Activated naive CD4-positive, alpha-beta T cell treated with anti-CD3 and anti-CD28 coated beads, Interleukin-2, amount 10 ng/mL, durations not matched to agents 5 hours and 36 hours (primary cell): ENCODE results near the gene FARP1. TPM values are rescaled to one million over a fixed set of nuclear protein-coding genes. Genes with fewer than 3 reads are reported as not detected.

Source experiments
- microRNA-seq: library from miRNA; unstranded; fragments of <30 nt; microRNA quantifications from one replicate; pipeline ENCODE4 v1.2.0, GENCODE V29; 2022; ENCODE audit warnings: borderline microRNAs expressed, borderline replicate concordance
- total RNA-seq, 2 experiments: library from RNA; stranded (reverse); gene quantifications; one replicate each; pipeline ENCODE4 v1.2.3, GENCODE V29; 2021

FARP1 gene
- 1 to 10 TPM; 1.1 to 1.2 TPM for total RNA-seq

GRCh38 chr13:98142380-98143156, at the start of gene FARP1:
FARP1 (plus strand) TSS chr13:98143094; CDS start chr13:98213243, 70,149 bp downstream.

DNA sequence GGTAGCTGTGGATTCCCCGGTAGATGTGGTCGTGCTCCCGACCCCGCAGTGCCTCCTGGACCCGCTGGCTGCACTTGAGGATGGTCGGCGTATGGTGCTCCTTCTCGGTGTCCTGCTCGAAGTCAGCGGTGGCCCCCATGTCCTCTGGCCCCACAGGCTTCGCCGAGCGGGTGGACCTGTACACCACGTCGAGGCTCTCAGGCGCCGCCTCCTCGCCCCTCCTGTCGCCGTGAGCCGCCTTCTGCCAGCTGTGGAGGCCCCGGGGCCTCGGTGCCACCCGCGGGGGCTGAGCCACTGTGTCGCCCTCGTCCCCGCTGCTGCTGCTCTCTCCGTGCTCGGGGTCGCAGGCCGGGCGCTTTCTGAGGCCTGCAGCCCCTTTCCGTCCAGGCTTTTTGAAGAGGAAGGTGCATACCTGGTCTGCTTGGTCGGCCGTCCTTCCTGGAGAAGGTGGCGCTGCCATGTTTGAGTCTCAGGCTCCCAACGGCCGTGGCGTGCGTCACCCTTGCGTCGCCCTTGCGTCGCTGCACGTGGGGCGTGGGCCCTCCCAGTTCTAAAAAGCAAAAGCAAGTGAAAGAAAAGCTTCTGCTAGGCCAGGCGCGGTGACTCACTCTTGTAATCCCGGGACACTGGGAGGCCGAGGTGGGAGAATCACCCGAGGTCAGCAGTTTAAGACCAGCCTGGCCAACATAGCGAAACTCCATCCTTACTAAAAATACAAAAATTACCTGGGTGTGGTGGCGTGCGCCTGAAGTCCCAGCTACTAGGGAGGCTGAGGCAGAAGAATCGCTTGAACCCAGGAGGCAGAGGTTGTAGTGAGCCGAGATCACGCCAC, 34.1 kb downstream of the FARP1 start, which contains the start of gene RNF113B:
RNF113B (minus strand) TSS at position 493 of the 832 bp plus-strand sequence; CDS start at position 460, 33 bp downstream.

Small RNA genes lying within 50 kb of the gene (microRNA-seq; reads per million reads assigned to microRNA genes)
- gene MIR3170, result not detected

Other genes with a start within 250 kb of the FARP1 start
- 10 to 100 TPM; 93.6 to 99.3 TPM for gene IPO5, start 189.4 kb upstream of the FARP1 start, total RNA-seq
- not detected for gene RNF113B, start 34.2 kb downstream of the FARP1 start, total RNA-seq